Loucy (cell line): ENCODE data around the gene MTMR3.

ENCODE experiments used
- H2AFZ ChIP-seq: fragments of 200-600 bp; sonication (generic); 2 replicates; pipeline ENCODE4 v1.6.0; 2016; ENCODE audit warnings: antibody characterized with exemption, mild to moderate bottlenecking, low read length, moderate library complexity
- H3F3A ChIP-seq: fragments of 200-600 bp; 2 replicates; pipeline ENCODE4 v1.6.0; 2016; ENCODE audit warnings: antibody characterized with exemption, low read depth, mild to moderate bottlenecking
- H3K27me3 ChIP-seq: fragments of 200-600 bp; sonication (generic); 2 replicates; pipeline ENCODE4 v1.6.1; 2014; ENCODE audit warnings: low read length, mild to moderate bottlenecking; ENCODE audit not compliant: insufficient read depth, poor library complexity, severe bottlenecking
- H3K36me3 ChIP-seq: fragments of 200-600 bp; sonication (generic); 2 replicates; pipeline ENCODE4 v1.6.1; 2016; ENCODE audit warnings: low read length; ENCODE audit not compliant: insufficient read depth
- H3K4me1 ChIP-seq: fragments of 200-600 bp; sonication (generic); 2 replicates; pipeline ENCODE4 v1.5.1; 2014; ENCODE audit warnings: low read length, mild to moderate bottlenecking; ENCODE audit not compliant: insufficient read depth, poor library complexity, severe bottlenecking
- H3K4me2 ChIP-seq: fragments of 200-600 bp; sonication (generic); 2 replicates; pipeline ENCODE4 v1.6.0; 2014; ENCODE audit warnings: antibody characterized with exemption, low read length, low read depth, mild to moderate bottlenecking; ENCODE audit not compliant: poor library complexity, severe bottlenecking
- H3K4me3 ChIP-seq: fragments of 200-600 bp; sonication (generic); 2 replicates; pipeline ENCODE4 v1.5.1; 2014; ENCODE audit warnings: low read length, mild to moderate bottlenecking, mixed read lengths; ENCODE audit not compliant: poor library complexity, severe bottlenecking
- H3K79me2 ChIP-seq: fragments of 200-600 bp; sonication (generic); 2 replicates; pipeline ENCODE4 v1.6.1; 2014; ENCODE audit warnings: low read length; ENCODE audit not compliant: insufficient read depth
- H3K9ac ChIP-seq: fragments of 200-600 bp; sonication (generic); 2 replicates; pipeline ENCODE4 v1.6.0; 2014; ENCODE audit warnings: mild to moderate bottlenecking, low read depth, low read length, moderate library complexity; ENCODE audit not compliant: poor library complexity, severe bottlenecking
- H3K9me2 ChIP-seq: fragments of 200-600 bp; sonication (generic); replicated peaks from 2 replicates; pipeline ENCODE4 v1.6.1; 2016; ENCODE audit warnings: low read depth, low read length, mixed read lengths
- H3K9me3 ChIP-seq: fragments of 200-600 bp; sonication (generic); 2 replicates; pipeline ENCODE4 v1.6.1; 2014; ENCODE audit warnings: mild to moderate bottlenecking, antibody characterized with exemption, low read length, low read depth; ENCODE audit not compliant: insufficient read depth
- H4K20me1 ChIP-seq: fragments of 200-600 bp; sonication (generic); 2 replicates; pipeline ENCODE4 v1.6.0; 2014; ENCODE audit warnings: antibody characterized with exemption, low read length, mild to moderate bottlenecking; ENCODE audit not compliant: insufficient read depth, poor library complexity, severe bottlenecking
- CTCF ChIP-seq: fragments of 200-600 bp; sonication (generic); conservative IDR thresholded peaks from 2 replicates; pipeline ENCODE4 v1.5.1; 2014; ENCODE audit warnings: mild to moderate bottlenecking, antibody characterized with exemption, low read length
- EZH2phosphoT487 ChIP-seq: fragments of 200-600 bp; IDR thresholded peaks from 2 replicates; pipeline ENCODE4 v1.6.1; 2018; ENCODE audit warnings: antibody characterized with exemption, mild to moderate bottlenecking, moderate library complexity, borderline replicate concordance

Gene MTMR3

GRCh38 chr22:29840498-29840897 is 42.5 kb upstream of the MTMR3 start:
- Histone ChIP-seq H3K4me2 (peak overlapping the region; percentile 1), H2AFZ (peak overlapping the region; percentile 51), H3K9me3 (no peaks in the 10 kb centered on the region), H3K36me3 (no peaks in the 10 kb centered on the region), H4K20me1 (peaks cover 10% of the 10 kb centered on the region), H3K79me2 (peaks cover 24% of the 10 kb centered on the region), H3F3A (no peaks in the 10 kb centered on the region), H3K4me3 (no peak overlapping the region), H3K27me3 (no peaks in the 10 kb centered on the region), H3K9ac (no peak overlapping the region), H3K9me2 (no peaks in the 10 kb centered on the region), H3K4me1 (peaks cover 29% of the 10 kb centered on the region)
- TF ChIP-seq CTCF, result no peak
- TF ChIP-seq EZH2phosphoT487, result no peak

GRCh38 chr22:29842172-29842571 is 40.8 kb upstream of the MTMR3 start:
- no peak overlapping the region for H2AFZ ChIP-seq
- H3F3A ChIP-seq, result no peaks in the 10 kb centered on the region
- H3K9me3 ChIP-seq, result no peaks in the 10 kb centered on the region
- H3K4me3 ChIP-seq, result no peak overlapping the region
- H3K79me2 ChIP-seq, result peaks cover 8% of the 10 kb centered on the region
- peaks cover 18% of the 10 kb centered on the region for H3K4me1 ChIP-seq
- no peak overlapping the region for H3K9ac ChIP-seq
- H3K36me3 ChIP-seq, result no peaks in the 10 kb centered on the region
- H3K9me2 ChIP-seq, result no peaks in the 10 kb centered on the region
- H3K27me3 ChIP-seq, result no peaks in the 10 kb centered on the region
- TF ChIP-seq CTCF (no peak), EZH2phosphoT487 (no peak)
- H4K20me1 ChIP-seq, result peaks cover 7% of the 10 kb centered on the region
- H3K4me2 ChIP-seq, result no peak overlapping the region

GRCh38 chr22:29842740-29843139 is 40.2 kb upstream of the MTMR3 start:
- H3K4me3 ChIP-seq, result no peak overlapping the region
- TF ChIP-seq EZH2phosphoT487 (no peak), CTCF (no peak)
- no peaks in the 10 kb centered on the region for H3K9me2 ChIP-seq
- no peaks in the 10 kb centered on the region for H3K27me3 ChIP-seq
- no peaks in the 10 kb centered on the region for H3K9me3 ChIP-seq
- H3K9ac ChIP-seq, result no peak overlapping the region
- H3K4me2 ChIP-seq, result no peak overlapping the region
- no peaks in the 10 kb centered on the region for H3F3A ChIP-seq
- no peaks in the 10 kb centered on the region for H3K36me3 ChIP-seq
- peaks cover 12% of the 10 kb centered on the region for H3K4me1 ChIP-seq
- H2AFZ ChIP-seq, result no peak overlapping the region
- peaks cover 2% of the 10 kb centered on the region for H3K79me2 ChIP-seq
- H4K20me1 ChIP-seq, result peaks cover 1% of the 10 kb centered on the region
